ENCODE results near the gene LRIF1.
"Not testable (repeated sequence)": the region's sequence is repeated elsewhere in the genome, so short reads cannot be mapped to it uniquely, and the experiment has no call there.

The LRIF1 gene

DNA sequence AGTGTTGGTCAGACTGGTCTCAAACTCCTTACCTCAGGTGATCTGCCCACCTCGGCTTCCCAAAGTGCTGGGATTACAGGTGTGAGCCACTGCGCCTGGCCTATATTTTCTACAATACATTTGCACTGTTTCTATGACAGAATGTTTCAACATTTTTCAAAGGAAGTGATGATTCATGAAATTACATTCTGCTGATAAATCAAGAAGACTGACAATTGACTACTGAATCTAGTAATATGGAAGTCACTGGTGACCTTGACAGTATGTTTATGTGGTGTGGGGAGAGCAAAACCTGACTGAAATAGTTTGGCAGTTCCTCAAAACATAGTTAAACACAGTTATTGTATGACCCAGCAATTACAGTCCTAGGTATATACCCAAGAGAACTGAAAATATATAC lies 18.1 kb downstream of the LRIF1 start:
- no peak for DNase-seq

DNA sequence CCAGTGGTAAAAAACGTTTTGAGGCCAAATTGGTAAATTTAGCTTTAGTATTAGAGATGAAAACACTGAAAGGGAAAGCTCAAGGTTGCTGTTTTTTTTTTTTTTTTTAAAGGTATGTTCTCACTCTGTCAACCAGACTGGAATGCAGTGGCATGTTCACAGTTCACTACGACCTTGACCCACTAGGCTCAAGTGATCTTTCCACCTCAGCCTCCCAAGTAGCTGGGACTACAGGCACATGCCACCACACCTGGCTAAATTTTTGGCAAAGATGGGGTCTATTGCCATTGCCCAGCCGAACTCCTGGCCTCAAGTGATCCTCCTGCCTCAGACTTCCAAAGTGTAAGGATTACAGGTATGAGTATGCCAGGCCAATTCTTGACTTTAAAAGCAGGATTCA lies 18.9 kb downstream of the LRIF1 start:
- DNase-seq = no peak

DNA sequence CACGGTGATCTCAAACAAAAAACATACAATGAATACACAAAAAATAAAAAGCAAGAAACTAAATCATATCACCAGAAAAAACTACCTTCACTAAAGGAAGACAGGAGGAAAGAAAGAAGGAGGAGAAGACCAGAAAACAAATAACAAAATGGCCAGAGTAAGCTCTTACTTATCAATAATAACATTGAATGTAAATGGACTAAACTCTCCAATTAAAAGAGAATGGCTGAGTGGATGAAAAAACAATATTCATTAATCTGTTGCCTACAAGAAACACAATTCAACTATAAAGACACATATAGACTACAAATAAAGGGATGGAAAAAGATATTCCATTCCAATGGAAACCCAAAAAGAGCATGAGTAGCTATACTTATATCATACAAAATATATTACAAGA lies 27.2 kb downstream of the LRIF1 start:
- DNase-seq = no peak

DNA sequence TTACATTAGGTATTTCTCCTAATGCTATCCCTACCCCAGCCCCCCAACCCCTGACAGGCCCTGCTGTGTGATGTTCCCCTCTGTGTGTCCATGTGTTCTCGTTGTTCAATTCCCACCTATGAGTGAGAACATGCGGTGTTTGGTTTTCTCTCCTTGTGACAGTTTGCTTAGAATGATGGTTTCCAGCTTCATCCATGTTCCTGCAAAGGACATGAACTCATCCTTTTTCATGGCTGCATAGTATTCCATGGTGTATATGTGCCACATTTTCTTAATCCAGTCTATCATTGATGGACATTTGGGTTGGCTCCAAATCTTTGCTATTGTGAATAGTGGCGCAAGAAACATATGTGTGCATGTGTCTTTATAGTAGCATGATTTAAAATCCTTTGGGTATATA lies 32.6 kb downstream of the LRIF1 start:
- not testable (repeated sequence) for DNase-seq

DNA sequence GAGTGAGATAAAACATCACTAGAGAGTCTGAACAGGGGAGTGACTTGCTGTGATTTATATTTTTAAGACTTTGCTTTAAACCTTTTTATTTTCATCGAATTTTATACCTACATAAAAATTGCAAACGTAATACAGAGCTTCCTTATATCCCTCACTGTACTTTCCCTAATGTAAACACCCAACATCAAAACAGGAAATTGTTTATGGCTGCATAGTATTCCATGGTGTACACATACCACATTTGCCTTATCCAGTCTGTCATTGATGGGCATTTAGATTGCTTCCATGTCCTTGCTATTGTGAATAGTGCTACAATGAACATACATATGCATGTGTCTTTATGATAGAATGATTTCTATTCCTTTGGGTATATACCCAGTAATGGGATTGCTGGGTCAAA lies 34.8 kb downstream of the LRIF1 start:
- DNase-seq = no peak

DNA sequence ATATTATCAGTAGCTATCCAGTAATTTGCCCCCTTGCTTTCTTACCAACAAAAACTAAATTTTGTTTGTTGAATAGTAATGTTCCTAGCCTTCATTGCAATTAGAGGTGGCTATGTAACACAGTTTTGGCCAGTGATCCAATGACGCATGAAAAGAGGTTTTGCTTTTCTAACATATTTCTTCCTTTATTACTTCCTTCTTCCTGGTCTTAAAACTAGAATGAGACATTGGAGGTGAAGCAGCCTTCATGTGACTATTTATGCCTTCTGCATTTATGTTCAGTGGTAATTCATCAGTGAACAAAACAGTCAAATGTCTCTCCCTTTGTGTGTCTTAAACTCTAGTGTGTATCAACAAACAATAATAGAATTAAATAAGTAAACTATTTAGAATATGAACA lies 35.5 kb downstream of the LRIF1 start:
- no peak for DNase-seq

DNA sequence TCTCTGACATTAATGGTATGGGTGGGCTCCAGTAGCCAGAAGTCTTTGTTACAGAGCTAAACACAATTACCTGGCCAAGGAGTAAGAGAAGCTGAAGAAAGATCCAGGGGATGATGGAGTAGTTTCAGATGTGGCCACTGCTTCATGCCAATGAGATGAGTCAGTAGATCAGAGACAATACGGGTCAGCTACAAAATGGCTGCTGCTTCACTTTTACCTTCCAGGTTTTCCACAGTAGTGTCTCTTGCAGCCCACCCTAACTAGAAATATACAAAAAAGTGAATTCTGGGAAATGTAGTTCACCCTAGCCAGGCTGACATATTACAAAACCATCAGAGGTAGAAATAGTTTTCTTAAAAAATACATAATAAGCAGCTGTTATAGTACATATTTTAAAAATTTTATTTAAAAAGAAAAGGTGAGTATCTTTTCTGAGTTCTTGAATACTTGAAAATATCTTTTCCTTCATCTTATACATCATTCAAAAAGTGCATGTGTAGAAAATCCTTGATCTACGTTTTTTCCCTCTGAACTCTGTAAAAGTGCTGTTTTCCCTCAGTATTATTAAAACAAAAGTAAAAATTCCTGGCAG lies 36.1 kb downstream of the LRIF1 start:
- DNase-seq = no peak

DNA sequence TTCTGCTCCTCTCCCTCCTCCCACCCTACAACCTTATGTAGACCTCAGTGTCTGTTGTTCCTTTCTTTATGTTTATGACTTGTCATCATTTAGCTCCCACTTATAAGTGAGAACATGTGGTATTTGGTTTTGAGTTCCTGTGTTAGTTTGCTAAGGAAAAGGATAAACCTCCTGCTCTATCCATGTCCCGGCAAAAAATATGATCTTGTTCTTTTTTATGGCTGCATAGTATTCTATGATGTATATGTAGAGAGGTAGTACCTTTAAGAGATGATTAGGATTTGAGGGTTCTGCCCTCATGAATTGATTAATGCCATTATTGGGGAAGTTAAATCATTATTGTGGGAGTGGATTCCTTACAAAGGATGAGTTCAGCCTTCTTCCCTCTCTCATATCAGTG lies 41.8 kb downstream of the LRIF1 start:
- DNase-seq = no peak

DNA sequence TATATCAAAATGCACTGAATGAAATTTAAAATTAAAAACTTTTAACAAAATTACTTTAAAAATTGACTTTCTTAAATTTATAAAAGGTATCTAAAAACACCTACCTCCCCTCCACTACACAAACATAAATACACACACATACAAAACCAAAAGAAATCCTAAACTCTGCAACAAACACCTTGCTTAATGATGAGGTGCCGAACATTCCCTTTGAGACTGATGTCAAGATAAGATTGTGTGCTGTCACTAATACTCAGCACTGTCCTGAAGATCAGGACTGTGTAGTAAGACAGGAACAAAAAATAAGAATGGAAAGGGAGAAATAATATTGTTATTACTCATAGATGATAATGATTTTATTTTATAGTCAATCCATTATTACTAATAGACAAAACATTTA lies 45.7 kb downstream of the LRIF1 start:
- DNase-seq = no peak

DNA sequence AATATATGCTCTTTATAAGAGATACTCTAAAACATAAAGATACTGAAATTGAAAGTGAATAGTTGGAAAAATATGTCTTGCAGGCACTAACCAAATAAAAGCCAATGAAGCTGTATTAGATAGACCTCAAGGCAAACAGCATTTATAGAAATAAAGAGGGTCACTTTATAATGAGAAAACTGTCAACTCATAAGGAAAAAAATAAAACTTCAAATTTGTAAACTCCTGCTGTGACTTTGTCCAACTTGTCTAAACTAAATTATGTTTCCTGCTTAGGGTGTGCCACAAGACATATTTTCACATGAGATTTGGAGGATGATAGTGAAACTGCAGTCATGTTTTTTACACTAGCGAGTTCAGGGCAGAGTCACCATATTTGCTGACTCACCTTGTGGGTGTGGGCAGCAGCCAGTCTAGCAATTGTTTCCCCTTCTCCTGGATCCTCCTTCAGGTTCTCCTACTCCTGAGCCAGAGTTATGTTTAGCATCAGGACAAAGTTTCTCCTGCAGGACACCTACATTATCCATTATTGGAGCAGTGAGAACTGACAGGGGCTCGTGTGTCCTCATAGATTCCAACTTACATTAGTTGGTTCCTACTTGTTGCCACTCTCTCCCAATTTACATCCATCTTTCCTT lies 46.9 kb downstream of the LRIF1 start:
- DNase-seq = no peak

DNA sequence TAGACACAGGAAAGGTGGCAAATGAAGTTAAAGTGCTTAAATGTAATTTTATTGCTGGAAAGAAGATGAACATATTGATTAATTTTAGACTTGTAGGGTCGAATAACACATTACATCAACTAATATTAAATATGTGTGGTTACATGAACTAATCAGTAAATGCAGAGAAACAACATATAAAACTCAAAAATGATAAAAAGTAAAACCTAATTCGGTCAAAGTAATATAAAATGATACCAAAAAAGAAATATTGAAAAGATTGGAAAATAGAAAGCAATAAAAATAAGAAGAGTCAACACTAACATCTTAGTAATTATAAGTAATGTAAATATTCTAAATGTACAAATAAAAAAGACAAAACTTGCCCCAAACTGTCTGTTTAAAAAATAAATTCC lies 47.5 kb downstream of the LRIF1 start:
- no peak for DNase-seq

DNA sequence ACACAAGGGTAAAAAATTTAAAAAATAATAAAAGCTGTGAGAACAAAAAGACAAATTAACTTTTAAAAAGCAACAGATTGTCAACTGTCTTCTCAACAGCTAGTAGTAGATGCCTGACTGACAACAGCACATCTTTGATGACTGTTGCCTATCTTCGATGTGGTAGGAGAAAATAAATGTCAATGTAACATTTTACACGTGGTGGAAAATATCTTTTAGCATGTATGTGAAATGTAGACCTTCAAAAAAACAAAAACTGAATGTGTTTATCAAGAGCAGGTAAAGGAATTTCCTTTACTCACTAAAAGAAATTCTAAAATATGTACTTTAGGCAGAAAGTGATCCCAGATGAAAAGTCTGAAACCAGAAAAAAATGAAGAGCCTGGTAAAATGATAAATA lies 47.9 kb downstream of the LRIF1 start:
- DNase-seq = no peak

DNA sequence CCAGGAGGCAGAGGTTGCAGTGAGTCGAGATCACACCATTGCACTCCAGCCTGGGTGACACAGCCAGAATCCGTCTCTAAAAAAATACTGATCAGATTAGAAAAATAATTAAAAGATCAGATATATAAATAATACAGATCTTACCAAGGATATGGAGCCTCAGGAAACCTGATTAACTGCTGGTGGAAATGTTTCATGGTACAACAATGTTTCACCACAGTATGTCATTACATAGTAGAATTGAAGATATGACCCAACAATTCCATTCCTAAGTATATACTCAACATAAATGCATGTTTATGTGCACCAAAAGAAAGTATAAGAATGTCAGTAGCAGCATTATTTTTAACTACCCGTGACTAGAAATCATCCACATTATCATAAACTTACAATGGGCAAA lies 49.0 kb downstream of the LRIF1 start:
- DNase-seq = no peak

DNA sequence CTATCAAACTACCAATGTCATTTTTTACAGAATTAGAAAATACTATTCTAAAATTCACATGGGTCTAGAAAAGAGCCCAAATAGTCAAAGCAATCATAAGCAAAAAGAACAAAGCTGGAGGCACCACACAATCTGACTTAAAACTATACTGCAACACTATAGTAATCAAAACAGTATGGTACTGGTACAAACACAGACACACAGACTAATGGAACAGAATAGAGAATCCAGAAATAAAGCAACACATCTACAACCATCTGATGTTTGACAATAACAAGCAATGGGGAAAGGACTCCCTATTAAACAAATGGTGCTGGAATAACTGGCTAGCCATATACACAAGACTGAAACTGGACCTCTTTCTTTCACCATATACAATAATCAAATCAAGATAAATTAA lies 50.9 kb downstream of the LRIF1 start:
- DNase-seq = no peak

DNA sequence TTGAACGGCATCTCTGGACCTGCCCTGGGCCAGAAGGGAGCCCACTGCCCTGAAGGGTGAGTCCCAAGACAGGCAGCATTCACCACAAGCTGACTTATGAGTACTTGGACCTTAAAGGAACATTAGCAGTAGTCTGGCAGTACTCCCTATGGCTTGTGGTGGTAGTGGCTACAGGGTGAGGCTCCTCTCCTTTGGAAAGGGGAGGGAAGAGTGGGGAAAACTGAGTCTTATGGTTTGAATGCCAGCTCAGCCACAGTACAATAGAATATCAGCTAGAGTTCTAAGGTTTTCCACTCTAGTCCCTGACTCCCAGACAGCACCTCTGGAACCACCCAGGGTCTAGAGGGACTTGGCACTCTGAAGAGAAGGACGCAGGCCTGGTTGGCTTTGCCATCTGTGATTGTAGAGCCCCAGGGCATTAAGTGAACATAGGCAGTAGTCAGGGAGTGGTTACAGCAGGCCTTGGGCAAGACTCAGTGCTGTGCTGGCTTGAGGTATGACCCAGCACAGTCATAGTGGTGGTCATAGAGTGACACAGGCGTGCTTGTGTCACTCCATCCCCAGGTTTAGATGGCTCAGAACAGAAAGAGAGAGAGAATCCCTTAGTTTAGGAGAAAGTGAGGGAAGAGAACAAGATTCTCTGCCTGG lies 59.7 kb downstream of the LRIF1 start:
- no peak for DNase-seq

DNA sequence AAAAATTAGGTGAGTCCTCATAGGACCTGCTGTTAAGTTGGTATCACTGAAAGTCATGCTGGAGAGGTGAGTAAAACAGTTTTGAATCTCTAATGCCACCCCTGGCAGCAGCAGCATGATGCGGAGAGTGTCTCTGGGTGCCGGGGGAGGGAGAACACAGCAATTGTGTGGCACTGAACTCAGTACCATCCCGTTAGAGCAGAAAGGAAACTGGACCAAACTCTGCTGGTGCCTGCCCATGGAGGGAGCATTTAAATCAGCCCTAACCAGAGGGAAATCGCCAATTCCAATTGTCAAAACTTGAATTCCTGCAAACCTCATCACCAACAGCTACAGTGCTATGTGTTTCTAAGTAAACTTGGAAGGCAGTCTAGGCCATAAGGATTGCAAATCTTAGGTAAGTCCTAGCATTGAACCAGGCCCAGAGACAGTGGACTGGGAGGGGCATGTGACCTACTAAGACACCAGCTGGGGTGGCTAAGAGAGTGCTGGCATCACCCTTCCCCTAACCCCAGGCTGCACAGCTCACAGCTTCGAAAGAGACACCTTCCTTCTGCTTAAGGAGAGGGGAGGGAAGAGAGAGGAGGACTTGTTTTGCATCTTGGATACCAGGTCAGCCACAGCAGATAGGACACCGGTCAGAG lies 60.8 kb downstream of the LRIF1 start:
- DNase-seq = no peak

DNA sequence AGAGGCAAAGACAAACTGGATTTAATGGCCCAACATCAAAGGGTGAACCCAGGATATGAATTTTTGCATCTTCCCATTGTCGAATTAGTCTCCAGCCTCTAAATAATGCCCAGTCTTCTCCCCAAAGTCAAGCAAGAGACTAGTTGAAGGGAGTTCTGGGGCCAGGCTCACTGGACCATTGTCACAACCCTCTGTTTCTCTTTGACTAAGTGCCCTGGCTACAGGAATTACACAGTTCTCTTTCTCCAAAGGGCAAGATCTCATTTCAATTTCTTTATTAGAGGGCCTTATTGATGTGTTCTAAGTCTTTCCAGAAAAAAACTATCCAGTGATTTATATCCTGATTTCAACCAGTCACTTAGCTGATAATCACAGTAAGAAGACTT lies 64.3 kb downstream of the LRIF1 start:
- DNase-seq = no peak

DNA sequence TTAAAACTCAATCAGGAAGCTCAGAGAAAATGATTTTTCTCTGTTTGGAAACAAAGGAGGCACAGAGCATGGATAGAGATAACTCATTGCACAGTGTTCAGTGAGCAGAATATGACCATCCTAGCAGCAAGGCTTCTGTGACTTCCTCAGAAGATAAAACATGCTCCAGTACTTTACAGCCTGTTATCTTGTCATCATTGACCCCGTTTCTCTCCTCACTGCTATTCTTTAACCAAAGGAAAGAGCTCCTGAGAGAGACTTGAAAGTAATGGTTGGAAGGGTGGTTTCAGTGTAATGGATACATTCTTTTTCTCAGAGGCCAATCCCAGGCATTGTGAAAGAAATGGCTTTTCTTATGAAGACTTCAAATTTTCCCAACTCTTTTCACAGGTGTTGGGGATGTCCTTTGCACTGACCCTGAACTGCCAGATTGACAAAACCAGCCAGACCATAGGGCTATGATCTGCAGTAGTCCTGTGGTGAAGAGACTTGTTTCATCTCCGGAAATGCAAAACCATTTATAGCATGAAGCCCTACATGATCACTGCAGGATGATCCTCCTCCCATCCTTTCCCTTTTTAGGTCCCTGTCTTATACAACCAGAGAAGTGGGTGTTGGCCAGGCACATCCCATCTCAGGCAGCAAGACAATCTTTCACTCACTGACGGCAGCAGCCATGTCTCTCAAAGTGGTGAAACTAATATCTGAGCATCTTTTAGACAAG lies 64.8 kb downstream of the LRIF1 start:
- DNase-seq = no peak

DNA sequence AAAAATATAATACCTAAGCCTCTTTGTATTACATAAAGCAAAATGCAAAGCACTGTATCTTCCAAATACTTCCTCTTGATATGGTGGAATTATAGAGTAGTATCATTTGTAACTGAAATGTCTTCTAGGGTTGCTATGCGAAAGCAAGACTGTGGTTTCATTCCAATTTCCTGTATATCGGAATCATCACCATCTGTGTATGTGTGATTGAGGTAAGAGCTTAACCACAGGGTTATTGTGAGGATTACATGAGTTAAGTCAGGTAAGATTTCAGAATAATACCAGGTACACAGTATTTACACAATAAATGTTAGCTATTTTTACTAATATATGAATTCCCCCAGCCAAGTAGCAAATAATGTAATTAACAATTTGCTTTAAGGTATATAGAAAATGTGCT lies 66.0 kb downstream of the LRIF1 start:
- no peak for DNase-seq
